Thyroid gland (tissue), 4 donors: Measurements from ENCODE around the gene C3orf38.

Experiments used
- CTCF ChIP-seq, 6 experiments: fragments of 200-600 bp in 3 of 6; fragments of 450-650 bp in 3 of 6; sonication (generic) in 3 of 6; IDR thresholded peaks; one replicate each; pipeline ENCODE4 v1.5.1; 2016 to 2019; ENCODE audit warnings: antibody characterized with exemption in 6 of 6, mild to moderate bottlenecking in 2 of 6, inconsistent platforms in 1 of 6, moderate library complexity in 1 of 6
- POLR2A ChIP-seq, 2 donors: fragments of 450-650 bp; IDR thresholded peaks; one replicate each; pipeline ENCODE4 v1.6.1; 2017; ENCODE audit warnings: antibody characterized with exemption in 2 of 2, mild to moderate bottlenecking in 2 of 2, moderate library complexity in 1 of 2

- no peak for TF ChIP-seq CTCF (IDR thresholded peaks at IDR 0.05)
- TF ChIP-seq POLR2A (IDR thresholded peaks at IDR 0.05) = no peak
These were observed 16.7 kb downstream of the C3orf38 start for GRCh38 chr3:88166419-88166971.
